Heart left ventricle (tissue), 13 donors: Measurements from ENCODE around the gene MAP9.

Experiments
- POLR2A ChIP-seq, 2 donors: fragments of 450-650 bp; IDR thresholded peaks; one replicate each; pipeline ENCODE4 v1.6.1; 2017; ENCODE audit warnings: antibody characterized with exemption in 2 of 2, mild to moderate bottlenecking in 2 of 2, moderate library complexity in 2 of 2
- TF ChIP-seq, protein P1 (sequence below), 12 donors: fragments of 200-600 bp; sonication (generic) in 4 of 12; IDR thresholded peaks; one replicate each; pipeline versions ENCODE4 v1.5.0 to v1.8.0; 2018 to 2022; ENCODE audit warnings: antibody characterized with exemption in 12 of 12, mild to moderate bottlenecking in 5 of 12
- donor health status: ischemic (EF 13 %, LVEDD 7.1; RV severe dilation, severe dysfunction).
- donor health status: DM: no; HTN: yes; CAD: no.
- donor health status: DM: no; HTN: no; CAD: no.
- donor health status: ischemic (EF 25% LVEDD 6.9; RV normal size, moderate dysfunction).
- donor health status: ischemic (EF 25% LVEDD 5.7; RV mildly dilated, moderate dysfunction).
- donor health status: ischemic (EF 35%, LVEDD 5.7; RV mildly dilated, moderate dysfunction).
- donor health status: nonischemic (EF 11% LVEDD 7.7; RV severe dilation, severe dysfunction).
- donor health status: DM: yes; HTN: yes; CAD: no.
- donor health status: PGD.
- donor health status: ischemic (EF 29% LVEDD 5.4; RV normal size, mild dysfunction).
- donor health status: nonischemic (EF 23%, LVEDD 6.1; RV moderate dilation, normal function).

DNA sequence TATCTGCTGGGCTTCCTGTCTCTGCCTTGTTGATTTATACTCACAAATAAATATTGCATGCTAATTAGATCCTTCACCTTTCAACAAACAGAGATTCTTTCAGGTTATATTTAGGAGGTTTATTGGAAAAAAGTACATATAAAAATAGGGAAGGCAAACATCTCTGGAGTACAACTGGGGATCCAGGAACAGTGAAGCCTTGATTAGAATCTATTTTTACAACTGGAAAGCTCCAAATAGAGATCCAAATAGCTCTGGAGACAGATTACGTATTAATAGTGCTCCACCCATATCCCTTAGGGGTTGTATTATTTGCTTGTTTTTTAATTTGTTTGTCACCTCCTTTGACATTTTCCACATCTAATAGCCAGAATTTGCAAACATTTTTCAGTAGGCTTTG is 46.9 kb upstream of the MAP9 start:
- TF ChIP-seq, protein P1, sequence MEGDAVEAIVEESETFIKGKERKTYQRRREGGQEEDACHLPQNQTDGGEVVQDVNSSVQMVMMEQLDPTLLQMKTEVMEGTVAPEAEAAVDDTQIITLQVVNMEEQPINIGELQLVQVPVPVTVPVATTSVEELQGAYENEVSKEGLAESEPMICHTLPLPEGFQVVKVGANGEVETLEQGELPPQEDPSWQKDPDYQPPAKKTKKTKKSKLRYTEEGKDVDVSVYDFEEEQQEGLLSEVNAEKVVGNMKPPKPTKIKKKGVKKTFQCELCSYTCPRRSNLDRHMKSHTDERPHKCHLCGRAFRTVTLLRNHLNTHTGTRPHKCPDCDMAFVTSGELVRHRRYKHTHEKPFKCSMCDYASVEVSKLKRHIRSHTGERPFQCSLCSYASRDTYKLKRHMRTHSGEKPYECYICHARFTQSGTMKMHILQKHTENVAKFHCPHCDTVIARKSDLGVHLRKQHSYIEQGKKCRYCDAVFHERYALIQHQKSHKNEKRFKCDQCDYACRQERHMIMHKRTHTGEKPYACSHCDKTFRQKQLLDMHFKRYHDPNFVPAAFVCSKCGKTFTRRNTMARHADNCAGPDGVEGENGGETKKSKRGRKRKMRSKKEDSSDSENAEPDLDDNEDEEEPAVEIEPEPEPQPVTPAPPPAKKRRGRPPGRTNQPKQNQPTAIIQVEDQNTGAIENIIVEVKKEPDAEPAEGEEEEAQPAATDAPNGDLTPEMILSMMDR (IDR thresholded peaks at IDR 0.05), result no peak
- no peak for TF ChIP-seq POLR2A (IDR thresholded peaks at IDR 0.05)
